ENCODE results near the gene MYBPHL.

GRCh38 chr1:109261006-109261405 lies 45.8 kb downstream of the MYBPHL start:
- no peak for TF ChIP-seq POLR2A (IDR thresholded peaks at IDR 0.05)
- TF ChIP-seq, protein P1, sequence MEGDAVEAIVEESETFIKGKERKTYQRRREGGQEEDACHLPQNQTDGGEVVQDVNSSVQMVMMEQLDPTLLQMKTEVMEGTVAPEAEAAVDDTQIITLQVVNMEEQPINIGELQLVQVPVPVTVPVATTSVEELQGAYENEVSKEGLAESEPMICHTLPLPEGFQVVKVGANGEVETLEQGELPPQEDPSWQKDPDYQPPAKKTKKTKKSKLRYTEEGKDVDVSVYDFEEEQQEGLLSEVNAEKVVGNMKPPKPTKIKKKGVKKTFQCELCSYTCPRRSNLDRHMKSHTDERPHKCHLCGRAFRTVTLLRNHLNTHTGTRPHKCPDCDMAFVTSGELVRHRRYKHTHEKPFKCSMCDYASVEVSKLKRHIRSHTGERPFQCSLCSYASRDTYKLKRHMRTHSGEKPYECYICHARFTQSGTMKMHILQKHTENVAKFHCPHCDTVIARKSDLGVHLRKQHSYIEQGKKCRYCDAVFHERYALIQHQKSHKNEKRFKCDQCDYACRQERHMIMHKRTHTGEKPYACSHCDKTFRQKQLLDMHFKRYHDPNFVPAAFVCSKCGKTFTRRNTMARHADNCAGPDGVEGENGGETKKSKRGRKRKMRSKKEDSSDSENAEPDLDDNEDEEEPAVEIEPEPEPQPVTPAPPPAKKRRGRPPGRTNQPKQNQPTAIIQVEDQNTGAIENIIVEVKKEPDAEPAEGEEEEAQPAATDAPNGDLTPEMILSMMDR (IDR thresholded peaks at IDR 0.05) = no peak
